SKM-1 (cell line): ENCODE data around the gene C1orf167.
"Not testable (repeated sequence)": the region's sequence is repeated elsewhere in the genome, so short reads cannot be mapped to it uniquely, and the experiment has no call there.

Experiments used
- DNase-seq: peaks from one replicate; lab custom pipeline; 2025; ENCODE audit not compliant: unreplicated experiment; lab: John Stamatoyannopoulos, UW

C1orf167 gene

DNA sequence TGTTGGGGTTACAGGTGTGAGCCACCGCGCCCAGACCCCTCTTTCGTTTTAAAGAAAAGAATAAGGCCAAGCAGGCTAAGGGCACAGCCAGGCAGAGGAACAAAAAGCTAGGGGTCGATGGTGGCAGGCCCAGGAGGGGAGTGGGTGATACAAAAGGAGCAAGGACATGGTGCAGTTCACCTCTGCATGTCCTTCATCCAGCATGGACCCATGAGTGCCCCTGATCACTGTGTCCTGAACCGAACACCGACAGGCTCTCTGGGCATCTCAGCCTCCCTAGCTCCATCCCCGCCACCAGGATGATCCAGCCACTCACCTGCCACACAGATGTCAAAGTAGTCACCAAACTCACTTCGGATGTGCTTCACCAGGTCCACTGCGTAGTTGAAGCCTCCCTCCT, 37.9 kb downstream of the C1orf167 start:
- no peak for DNase-seq

DNA sequence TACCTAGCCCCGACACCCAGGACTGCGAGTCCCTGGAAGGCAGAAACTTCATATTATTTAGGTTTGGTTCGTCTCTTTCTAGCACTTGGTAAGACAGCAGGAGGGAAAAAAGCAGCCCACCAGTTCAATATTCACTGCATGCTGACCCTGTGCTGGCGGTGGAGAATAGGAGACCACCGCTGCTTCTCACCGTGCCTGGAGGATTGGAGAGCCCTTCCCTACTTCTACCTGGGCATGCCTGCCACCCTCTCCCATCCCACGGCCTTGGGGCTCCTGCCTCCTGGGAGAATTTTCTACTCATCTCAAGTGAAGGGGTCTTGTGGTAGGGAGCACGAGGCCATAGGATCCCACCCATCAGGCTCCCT, 38.4 kb downstream of the C1orf167 start:
- no peak for DNase-seq

DNA sequence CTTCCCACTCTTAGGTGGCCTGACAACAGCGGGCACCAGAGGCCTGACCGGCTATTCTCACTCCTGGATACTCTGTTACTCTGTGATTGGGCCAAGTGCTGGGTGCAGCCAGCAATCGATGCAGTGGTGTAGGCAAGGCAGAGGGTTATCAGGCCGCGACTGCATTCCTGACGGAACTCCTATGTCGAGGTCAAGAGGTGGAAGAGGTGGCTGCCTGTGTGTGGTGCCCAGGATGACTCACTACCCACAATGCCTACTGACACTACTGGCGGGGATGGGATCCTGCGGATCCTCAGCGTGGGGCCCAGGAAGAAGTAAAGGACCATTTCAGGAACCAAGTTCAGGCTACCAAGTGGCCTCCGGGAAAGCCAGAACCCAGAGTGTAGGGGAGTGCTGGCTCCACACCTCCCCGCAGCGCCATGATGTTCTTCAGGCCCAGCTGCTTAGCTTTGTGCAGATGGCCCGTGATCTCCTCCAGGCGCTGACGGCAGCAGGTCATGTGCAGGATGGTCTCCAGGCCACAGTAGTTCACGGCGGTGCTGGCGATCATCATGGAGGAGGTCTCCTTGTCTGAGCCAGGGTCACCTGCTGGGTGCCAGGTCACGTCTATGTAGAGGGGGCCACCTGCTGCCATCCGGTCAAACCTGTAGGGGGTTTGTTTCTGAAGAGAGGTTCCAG, 38.9 kb downstream of the C1orf167 start:
- DNase-seq, result no peak

DNA sequence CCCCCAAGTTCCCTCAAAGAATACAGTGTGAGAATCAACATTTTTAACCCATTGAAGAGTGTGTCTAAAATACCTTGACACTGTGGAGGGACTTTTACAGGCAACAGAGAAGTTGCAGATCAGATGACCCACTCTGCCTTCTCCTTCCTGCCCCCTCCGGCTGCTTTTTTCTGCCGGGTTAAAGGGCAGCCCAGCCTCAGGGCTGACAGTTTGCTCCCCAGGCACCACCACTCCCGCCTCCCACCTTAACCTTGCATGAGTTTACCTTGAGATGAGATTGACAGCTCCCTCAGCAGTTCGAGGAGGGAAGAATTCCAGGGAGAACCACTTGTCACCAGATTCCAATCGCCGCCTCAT, 40.6 kb downstream of the C1orf167 start:
- no peak for DNase-seq

DNA sequence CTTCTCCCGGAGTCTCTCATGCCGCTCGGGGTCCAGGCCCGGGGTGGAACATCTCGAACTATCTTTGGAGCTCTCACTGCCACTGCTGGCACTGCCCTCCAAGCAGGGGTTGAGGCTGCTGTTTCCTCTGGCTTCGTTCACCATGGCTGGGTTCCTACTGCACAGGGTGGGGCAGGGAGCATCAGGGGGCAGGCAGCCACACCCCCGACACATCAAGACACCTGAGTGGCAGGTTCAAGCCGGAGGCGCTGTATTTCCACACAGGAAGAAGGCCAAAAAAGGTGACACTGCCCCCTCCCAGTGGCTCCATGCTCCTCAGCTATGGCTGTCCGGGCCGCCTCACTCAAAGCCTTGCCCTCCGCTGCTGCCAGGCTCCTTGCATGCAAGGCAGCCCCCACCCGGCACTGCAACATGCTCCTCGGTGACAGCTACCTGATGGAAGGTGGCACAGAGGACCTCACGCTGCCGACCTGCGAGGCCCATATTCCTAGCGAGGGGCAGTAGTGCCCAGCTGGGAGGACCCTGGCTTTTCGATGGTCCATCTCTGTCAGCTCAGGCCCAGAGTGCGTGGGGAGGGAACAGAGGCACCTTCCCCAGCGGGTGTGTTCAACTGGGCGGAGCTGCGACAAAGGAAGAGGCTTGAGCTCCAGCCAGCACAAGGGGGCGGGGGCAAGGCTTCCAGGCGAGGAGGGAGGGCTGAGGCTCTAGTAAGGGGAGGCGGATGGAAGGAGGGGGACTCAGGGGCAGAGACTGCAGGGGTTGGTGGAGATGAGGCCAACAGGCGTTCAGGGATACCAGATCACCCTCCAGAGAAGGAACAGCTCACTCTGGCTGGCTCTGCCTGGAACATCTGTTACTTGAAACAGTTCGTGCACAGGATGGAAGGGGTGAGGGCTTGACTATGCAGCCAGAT, 41.2 kb downstream of the C1orf167 start:
- no peak for DNase-seq

DNA sequence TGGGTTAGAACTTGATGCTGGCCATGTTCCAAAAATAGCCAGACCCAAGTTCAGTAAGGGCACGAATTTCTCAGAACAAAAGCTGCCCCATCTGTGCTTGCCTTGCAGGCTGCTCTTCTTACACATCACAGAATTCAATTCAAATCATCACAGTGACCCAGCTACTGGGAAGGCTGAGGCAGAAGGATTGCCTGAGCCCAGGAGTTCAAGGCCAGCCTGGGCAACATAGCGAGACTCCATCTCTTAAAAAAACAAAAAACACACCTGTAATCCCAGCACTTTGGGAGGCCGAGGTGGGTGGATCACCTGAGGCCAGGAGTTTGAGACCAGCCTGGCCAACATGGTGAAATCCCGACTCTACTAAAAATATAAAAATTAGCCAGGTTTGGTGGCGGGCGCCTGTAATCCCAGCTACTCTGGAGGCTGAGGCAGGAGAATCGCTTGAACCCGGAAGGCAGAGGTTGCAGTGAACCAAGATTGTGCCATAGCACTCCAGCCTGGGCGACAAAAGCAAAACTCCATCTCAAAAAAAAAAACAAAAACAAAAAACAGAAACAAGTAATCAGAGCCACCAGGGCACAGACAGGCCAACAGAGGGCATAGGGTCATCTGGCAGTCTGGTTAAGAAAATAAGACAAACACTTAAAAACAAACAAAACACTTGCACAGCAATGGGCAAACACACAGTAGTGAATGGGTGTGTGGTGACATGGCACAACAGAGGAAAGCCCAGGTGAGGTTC, 42.1 kb downstream of the C1orf167 start:
- not testable (repeated sequence) for DNase-seq

DNA sequence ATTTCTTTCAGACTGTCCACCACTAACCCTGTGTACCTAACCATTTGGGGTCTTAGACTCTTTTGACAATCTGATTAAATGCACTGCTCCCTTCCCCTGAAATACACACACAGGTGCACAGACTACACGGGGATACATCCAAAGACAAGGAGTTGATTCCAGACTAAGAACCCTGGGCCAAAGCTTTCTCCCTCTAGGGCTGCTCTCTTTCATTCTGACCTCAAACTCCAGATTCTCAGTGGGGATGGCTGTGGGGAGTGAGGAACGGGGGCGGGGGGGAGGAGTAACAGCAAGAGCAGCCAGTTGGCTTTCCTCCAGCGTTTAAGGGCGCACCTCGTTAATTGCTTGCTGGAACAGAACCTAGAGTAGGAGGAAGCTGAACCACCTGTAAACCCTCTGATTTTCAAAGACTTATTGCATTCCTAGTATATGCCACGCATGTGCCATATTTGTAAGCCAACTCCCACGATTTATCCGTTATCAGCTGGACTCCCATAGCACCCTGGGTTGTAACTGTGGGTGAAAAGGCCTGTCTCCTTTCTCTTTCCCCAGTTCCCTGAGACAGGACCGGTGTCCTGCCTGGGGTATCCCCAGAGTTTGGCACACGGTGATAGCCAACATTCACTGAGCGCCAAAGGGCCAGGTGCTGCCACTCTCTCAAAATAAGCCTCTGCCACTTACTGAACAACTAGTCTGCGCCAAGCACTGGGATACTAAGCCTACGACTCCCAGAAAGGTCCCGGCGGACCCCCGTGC, 42.9 kb downstream of the C1orf167 start:
- no peak for DNase-seq

DNA sequence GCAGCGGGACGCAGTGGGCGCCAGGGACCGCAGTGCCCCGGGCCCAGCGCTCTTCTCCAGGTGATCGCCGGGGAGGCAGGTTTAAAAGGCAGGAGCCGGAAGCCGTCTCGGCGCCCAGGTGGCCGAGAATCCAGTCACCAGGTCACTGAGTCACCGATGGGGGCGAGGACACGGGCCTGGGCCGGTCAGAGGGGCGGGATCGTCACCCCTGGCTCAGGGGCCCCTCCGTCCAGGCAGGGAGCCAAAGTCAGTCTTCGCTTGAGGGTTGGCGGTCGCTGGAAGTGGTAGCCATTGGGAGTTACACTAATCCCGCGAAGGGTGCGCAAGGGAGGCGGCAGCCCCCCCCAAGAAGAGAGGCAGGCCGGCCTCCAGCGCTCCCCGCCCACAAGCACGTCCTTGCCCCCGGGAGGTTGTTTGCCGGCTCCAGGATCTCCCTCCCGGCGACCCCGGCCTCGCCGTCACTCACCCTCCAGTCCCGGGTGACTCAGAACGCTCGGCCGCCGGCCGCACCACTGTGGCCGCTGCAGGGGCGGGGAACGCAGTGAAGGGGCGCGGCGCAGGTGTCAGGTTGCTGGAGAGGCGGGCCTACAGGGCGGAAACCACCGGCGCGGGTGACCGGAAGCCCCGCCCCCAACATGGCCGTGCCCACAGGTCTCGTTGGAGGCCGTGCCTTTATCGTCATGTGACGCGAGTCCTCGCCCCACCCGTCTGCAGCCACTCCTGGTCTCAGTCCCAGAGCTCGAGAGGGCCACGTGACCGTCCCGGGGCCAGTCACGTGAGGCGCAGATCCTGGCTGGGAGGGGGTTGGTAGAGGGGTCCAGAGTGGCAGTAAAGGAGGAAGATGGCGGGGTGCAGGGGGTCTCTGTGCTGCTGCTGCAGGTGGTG, 43.7 kb downstream of the C1orf167 start, which contains the start of the genes CLCN6 and MTHFR:
TSS of gene CLCN6 (plus strand) at position 770 of the 885 bp plus-strand sequence. CDS start at position 842, 72 bp downstream.
TSS of gene MTHFR (minus strand) at position 543 of the 885 bp plus-strand sequence. CDS start 2,848 bp downstream, outside the sequence.
- DNase-seq, result peak; percentile 89

DNA sequence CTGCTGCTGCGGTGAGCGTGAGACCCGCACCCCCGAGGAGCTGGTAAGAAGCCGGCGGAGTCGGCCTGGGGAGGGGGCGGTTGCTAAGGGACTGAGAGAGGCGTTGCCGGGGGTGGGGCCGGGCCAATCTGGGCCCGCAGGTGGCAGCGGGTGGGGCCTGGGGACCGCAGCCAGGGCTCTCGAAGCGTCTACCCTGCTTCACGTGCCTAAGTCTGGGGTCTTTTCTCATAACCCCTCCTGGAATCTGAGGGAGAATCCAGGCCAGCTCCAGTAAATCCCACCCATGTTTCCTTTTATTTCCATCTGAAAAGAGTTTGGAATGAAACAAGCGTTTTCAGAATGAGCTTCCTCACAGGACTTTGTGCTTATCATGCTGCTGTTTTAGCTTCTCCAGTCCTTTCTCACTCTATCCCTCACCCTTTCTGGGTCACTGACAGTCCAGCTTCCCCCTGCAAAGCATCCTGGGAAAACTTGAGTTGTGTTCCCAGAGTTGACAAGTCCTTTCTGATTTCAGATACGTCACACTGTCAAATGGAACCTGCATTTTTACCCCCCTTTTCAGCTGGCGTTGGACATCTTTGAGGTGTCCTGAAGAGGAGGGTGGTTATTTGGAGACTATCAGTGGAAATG, 44.4 kb downstream of the C1orf167 start:
- peak; percentile 48 for DNase-seq

DNA sequence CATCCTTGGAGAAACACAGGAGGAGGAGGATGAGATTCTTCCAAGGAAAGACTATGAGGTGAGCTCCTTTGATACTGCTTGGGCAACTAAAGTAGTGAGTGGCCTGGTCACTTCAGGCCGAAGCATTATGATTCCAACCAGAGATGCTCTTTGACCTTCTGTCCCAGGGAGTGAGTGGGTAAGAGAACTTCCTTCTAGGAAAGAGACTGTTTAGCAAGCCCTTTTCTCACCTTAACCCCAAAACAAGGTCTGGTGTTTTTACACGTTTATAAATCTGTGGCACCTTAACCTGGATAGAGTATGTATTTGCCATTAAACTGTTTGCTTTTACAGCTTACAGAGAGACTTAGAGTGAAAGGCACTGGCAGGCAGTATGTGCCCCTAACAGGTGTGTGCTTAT, 45.1 kb downstream of the C1orf167 start:
- DNase-seq, result no peak

DNA sequence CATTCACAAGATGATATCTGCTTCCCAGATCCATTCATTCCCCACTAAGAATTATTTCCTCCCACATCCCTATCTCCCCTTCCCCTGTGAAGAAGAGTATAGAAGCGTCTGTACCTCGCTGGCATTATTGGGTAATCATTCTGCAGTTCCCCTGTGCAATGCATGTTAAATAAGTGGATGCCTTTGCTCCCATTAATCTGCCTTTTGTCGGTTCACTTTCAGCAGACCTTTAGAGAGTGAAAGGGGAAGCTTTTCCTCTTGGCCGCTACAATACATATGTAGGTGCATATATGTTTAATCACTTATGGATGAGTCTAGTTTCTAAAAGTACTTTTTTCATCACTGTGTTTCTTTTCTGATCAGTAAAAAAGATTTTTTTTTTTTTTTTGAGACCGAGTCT, 51.0 kb downstream of the C1orf167 start:
- DNase-seq, result no peak

DNA sequence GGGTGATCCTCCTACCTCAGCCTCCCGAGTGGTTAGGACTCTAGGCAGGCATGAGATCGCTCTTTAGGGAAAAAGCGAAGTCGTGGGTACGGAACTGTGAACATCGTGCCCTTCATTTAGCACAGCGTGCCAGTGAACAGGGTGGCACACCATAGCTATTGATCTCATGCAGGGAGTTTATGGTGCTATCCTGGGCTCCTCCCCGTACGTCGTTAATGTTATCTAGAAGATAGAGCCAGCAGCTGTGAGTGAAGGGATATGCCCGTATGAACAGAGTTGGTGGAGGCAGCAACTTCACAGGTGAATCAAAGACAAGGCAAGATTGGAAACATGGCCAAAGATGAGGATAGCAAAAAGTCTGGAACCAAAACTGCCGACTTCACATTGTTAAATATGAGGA, 55.2 kb downstream of the C1orf167 start:
- no peak for DNase-seq

DNA sequence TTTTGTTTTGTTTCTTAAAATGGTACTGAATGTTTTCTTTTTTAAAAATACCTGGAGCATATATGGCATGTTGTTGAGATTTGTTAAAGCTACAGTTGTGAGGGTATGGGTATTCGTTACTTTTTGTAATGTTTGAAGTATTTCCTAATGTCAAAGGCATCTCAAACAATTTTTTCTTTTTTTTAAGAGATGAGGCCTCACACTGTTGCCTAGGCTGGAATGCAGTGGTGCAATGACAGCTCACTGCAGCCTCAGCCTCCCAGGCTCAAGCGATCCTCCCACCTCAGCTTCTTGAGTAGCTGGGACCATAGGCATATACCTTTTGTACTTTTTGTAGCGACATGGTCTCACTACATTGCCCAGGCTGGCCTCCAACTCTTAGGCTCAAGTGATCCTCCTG, 60.1 kb downstream of the C1orf167 start:
- DNase-seq, result no peak

DNA sequence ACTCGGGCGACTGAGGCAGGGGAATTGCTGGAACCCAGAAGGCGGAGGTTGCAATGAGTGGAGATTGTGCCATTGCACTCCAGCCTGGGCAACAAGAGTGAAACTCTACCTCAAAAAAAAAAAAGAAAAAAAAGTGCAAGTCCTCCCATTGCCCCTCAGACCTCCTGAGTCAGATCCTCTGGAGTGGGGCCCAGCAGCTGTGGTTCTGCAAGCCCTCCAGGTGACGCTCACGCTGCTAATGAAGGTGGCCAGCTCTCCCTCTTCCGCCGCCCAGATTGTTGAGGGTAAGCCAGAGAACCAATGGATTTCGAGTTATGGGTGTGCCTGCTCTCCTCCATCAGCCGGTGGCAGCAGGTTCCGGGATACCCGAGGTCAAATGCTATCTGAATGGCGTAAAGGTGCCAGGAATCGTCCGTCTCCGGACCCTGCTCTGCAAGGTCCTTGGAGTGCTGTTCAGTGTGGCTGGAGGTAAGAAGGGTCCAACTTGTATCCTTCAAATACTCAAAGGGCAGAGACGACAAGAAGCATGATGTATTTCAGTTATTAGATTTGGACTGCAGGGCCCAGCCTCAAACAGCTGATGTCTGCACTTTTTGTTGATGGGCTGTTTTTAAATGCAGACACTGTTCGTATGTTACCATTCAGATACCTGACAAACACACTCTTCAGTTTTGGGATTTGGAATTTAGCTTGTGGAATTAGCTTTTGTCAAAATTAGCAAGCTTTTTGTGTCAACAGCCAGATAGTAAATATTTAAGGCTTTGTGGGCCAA, 61.6 kb downstream of the C1orf167 start:
- DNase-seq, result no peak

DNA sequence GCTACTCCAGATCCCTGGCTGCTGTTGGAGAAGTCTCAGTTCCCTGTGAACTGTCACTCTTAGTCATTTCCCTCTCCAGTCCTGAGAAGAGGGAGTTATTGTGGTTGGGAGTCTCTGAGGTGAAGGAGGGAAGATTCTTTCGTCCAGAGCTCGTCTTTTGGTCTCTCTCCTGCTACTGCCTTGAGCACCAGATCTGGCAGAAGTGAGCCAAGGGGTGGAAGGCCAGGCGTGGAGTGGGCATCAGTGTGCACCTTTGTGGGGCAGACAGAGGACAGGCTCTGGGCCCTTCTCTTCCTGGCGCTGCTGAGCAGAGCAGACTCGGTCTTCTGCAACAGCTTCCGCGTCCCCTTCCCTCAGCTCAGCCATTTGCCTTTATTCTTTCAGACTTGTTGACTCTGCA, 63.1 kb downstream of the C1orf167 start:
- no peak for DNase-seq

DNA sequence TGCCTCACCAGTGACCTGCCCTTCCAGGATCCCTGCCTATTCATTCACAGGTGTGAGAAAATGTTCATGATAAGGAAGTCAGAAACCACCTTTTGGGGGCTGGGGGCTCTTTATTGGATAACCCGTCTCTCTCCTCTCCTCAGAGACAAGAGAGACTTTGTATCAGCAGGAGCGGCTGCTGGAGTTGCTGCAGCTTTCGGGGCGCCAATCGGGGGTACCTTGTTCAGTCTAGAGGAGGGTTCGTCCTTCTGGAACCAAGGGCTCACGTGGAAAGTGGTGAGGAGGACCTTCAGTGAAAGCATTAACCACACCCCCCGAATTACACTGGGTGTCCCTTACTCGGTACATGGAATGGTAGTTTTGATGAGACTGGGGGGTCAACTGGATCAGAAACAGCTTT, 65.0 kb downstream of the C1orf167 start:
- no peak for DNase-seq

DNA sequence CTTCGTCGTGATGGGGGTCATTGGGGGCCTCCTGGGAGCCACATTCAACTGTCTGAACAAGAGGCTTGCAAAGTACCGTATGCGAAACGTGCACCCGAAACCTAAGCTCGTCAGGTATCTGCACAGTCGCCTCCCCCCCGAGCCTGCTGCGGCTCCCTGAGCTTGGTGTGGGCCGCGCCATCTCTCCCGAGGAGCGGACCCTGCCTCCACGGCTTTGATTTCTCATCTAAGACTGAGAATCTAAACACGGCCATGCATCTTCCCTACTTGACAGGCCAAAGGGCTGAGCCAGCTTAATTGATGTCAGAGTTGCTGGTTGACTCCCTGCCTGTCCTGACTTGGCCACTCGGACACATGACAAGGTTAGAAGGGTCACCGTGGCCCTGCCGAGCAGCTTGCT, 66.5 kb downstream of the C1orf167 start:
- no peak for DNase-seq

DNA sequence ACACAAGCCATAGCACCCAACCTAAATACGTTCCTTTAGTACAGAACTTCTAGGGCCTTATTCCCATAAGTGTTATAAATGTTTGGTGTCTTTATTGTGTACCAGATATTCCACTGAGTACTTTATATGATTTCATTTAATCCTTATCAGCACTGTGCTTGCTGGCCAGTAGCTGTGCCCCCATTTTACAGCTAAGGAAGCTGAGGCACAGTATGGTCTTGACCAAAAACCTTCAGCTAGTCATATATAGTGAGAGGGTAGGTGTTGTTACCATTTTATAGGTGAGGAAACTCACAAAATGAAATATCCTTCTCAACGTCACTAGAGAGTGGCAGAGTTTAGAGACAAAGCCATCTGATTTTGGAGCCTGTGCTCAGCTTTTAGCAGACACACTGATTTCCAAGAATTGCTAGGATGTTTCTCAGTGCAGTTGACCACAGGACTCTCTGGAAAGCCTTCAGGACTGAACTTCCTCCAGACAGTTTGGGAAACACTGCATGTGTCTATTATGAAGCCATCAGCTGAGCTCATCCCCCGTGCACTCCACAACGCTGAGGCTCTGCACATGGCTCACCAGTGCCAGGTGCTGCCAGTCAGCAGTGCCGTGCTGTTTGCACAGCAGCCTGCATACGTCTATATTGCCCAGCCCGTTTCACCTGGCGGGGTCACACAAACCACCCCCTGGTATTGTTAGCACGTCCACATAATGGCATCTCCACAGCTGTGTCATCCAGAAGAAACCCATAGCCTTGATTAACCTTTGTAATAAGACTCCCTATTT, 70.1 kb downstream of the C1orf167 start:
- DNase-seq, result no peak
